H1 (cell line): ENCODE data around the gene KCP. TPM values are rescaled to one million over a fixed set of nuclear protein-coding genes. Genes with fewer than 3 reads are reported as not detected.

Experiments used
- CTCF ChIA-PET: fragments of 300-600 bp; sonication (Branson Sonifier 250); formaldehyde crosslinking; loops from one replicate; lab custom pipeline; 2021; ENCODE audit not compliant: partially characterized antibody; lab: Charles Lee
- POLR2A ChIA-PET: fragments of 300-600 bp; sonication (Branson Sonifier 250); formaldehyde crosslinking; loops from one replicate; lab custom pipeline; 2021; ENCODE audit warnings: inconsistent platforms; ENCODE audit not compliant: partially characterized antibody; lab: Charles Lee
- DNase-seq, 2 experiments: peaks; one replicate each; pipeline versions ENCODE4 v3.0.0 to v3.0.0-alpha.2; 2010 to 2022; ENCODE audit warnings: low spot score in 2 of 2, low read depth in 1 of 2, mixed read lengths in 1 of 2
- FAIRE-seq: peaks from 2 replicates; lab custom pipeline; 2011; peaks lifted over from hg19 to GRCh38; lab: Jason Lieb, UNC
- H2AFZ ChIP-seq: 2 replicates; pipeline ENCODE4 v1.8.1; 2012; ENCODE audit warnings: low read length, inconsistent platforms
- H2AK5ac ChIP-seq: 2 replicates; pipeline ENCODE4 v1.6.1; 2013; ENCODE audit warnings: low read depth, low read length
- H2BK120ac ChIP-seq: replicated peaks from 2 replicates; pipeline ENCODE3; 2013; ENCODE audit warnings: low read depth, low read length, inconsistent platforms
- H2BK12ac ChIP-seq: 2 replicates; pipeline ENCODE4 v1.6.1; 2013; ENCODE audit warnings: low read depth, low read length
- H2BK15ac ChIP-seq: 2 replicates; pipeline ENCODE4 v1.6.1; 2013; ENCODE audit warnings: low read length
- H2BK20ac ChIP-seq: 2 replicates; pipeline ENCODE4 v1.6.1; 2013; ENCODE audit warnings: low read length
- H2BK5ac ChIP-seq: 2 replicates; pipeline ENCODE4 v1.6.1; 2013; ENCODE audit warnings: low read depth, low read length
- H3K14ac ChIP-seq: 2 replicates; pipeline ENCODE4 v1.6.1; 2013; ENCODE audit warnings: inconsistent platforms; ENCODE audit not compliant: insufficient read length
- H3K18ac ChIP-seq: 2 replicates; pipeline ENCODE4 v1.6.1; 2013; ENCODE audit warnings: low read length; ENCODE audit errors: extremely low read depth
- H3K23ac ChIP-seq: 2 replicates; pipeline ENCODE4 v1.6.1; 2013; ENCODE audit warnings: inconsistent platforms; ENCODE audit not compliant: insufficient read length
- H3K23me2 ChIP-seq: 2 replicates; pipeline ENCODE4 v1.6.1; 2013; ENCODE audit warnings: low read depth, low read length
- H3K27ac ChIP-seq: 2 replicates; pipeline ENCODE4 v1.6.1; 2011; ENCODE audit warnings: low read depth, low read length, inconsistent platforms
- H3K27me3 ChIP-seq, 4 experiments: replicated peaks in 1 of 4; 1 replicate in 1 of 4; 2 replicates in 3 of 4; pipeline versions ENCODE4 v1.6.1 to v1.8.1; 2011 to 2013; ENCODE audit warnings: low read length in 3 of 4, mild to moderate bottlenecking in 3 of 4, inconsistent platforms in 2 of 4, mixed read lengths in 2 of 4, moderate library complexity in 1 of 4; ENCODE audit not compliant: control insufficient read depth in 3 of 4, insufficient read depth in 3 of 4; ENCODE audit errors: extremely low read depth in 1 of 4
- H3K36me3 ChIP-seq, 4 experiments: 2 replicates each; pipeline versions ENCODE4 v1.6.1 to v1.8.1; 2011 to 2013; ENCODE audit warnings: mild to moderate bottlenecking in 4 of 4, low read length in 3 of 4, moderate library complexity in 2 of 4, control low read depth in 1 of 4, inconsistent platforms in 1 of 4; ENCODE audit not compliant: insufficient read depth in 4 of 4, control insufficient read depth in 2 of 4
- H3K4ac ChIP-seq: replicated peaks from 2 replicates; pipeline ENCODE3; 2013; ENCODE audit warnings: low read length, low read depth, mixed read lengths, inconsistent platforms; ENCODE audit not compliant: insufficient read length
- H3K4me1 ChIP-seq, 4 experiments: replicated peaks in 1 of 4; 1 replicate in 1 of 4; 2 replicates in 3 of 4; pipeline versions ENCODE4 v1.6.1 to v1.8.1; 2011 to 2013; ENCODE audit warnings: low read length in 3 of 4, inconsistent platforms in 2 of 4, mixed read lengths in 1 of 4; ENCODE audit not compliant: insufficient read depth in 4 of 4, control insufficient read depth in 3 of 4
- H3K4me2 ChIP-seq, 2 experiments: 2 replicates each; pipeline versions ENCODE4 v1.6.1 to v1.8.1; 2011 to 2013; ENCODE audit warnings: low read depth in 2 of 2, low read length in 2 of 2, control low read depth in 1 of 2, inconsistent platforms in 1 of 2, mild to moderate bottlenecking in 1 of 2; ENCODE audit not compliant: insufficient read depth in 1 of 2
- H3K4me3 ChIP-seq, 4 experiments: fragments of 200-600, 300-600 bp in 1 of 4; sonication (generic), shearing (Covaris generic), sonication (Bioruptor Twin) in 1 of 4; 2 replicates each; pipeline versions ENCODE4 v1.5.1 to v1.8.1; 2011 to 2016; ENCODE audit warnings: low read length in 4 of 4, low read depth in 3 of 4, control low read depth in 2 of 4, inconsistent platforms in 2 of 4, mild to moderate bottlenecking in 2 of 4, mixed read lengths in 1 of 4, moderate library complexity in 1 of 4; ENCODE audit not compliant: insufficient read depth in 2 of 4; ENCODE audit errors: extremely low read depth in 1 of 4
- H3K56ac ChIP-seq: replicated peaks from 2 replicates; pipeline ENCODE3; 2013; ENCODE audit warnings: low read depth, mild to moderate bottlenecking, mixed read lengths, low read length, inconsistent platforms; ENCODE audit not compliant: insufficient read length
- H3K79me1 ChIP-seq: 2 replicates; pipeline ENCODE4 v1.6.1; 2013; ENCODE audit warnings: low read depth, low read length, control low read depth
- H3K79me2 ChIP-seq, 2 experiments: 2 replicates each; pipeline versions ENCODE4 v1.6.1 to v1.8.1; 2012 to 2013; ENCODE audit warnings: low read length in 2 of 2, mild to moderate bottlenecking in 2 of 2, inconsistent platforms in 1 of 2; ENCODE audit not compliant: insufficient read depth in 2 of 2, control insufficient read depth in 1 of 2
- H3K9ac ChIP-seq, 4 experiments: replicated peaks in 1 of 4; 1 replicate in 1 of 4; 2 replicates in 3 of 4; pipeline versions ENCODE4 v1.6.1 to v1.8.1; 2011 to 2013; ENCODE audit warnings: low read depth in 3 of 4, low read length in 3 of 4, control low read depth in 2 of 4, mild to moderate bottlenecking in 2 of 4, moderate library complexity in 2 of 4, inconsistent platforms in 1 of 4; ENCODE audit errors: extremely low read depth in 1 of 4
- H3K9me3 ChIP-seq, 2 experiments: 2 replicates each; pipeline versions ENCODE4 v1.6.1 to v1.8.1; 2012 to 2013; ENCODE audit warnings: mild to moderate bottlenecking in 2 of 2, moderate library complexity in 2 of 2, control low read depth in 1 of 2, inconsistent platforms in 1 of 2, low read depth in 1 of 2, low read length in 1 of 2, mixed read lengths in 1 of 2; ENCODE audit not compliant: insufficient read depth in 2 of 2
- H4K20me1 ChIP-seq, 2 experiments: replicated peaks in 1 of 2; 2 replicates each; pipeline versions ENCODE3 to v1.8.1; 2011 to 2013; ENCODE audit warnings: inconsistent platforms in 2 of 2, low read length in 2 of 2, mild to moderate bottlenecking in 1 of 2; ENCODE audit not compliant: insufficient read depth in 2 of 2, control insufficient read depth in 1 of 2
- H4K5ac ChIP-seq: 2 replicates; pipeline ENCODE4 v1.6.1; 2013; ENCODE audit warnings: low read length, low read depth, mixed read lengths, inconsistent platforms; ENCODE audit not compliant: insufficient read length
- H4K8ac ChIP-seq: 2 replicates; pipeline ENCODE4 v1.8.0; 2013; ENCODE audit warnings: mild to moderate bottlenecking, moderate library complexity, low read length, inconsistent platforms; ENCODE audit not compliant: insufficient read depth; ENCODE audit errors: extremely low read depth
- H4K91ac ChIP-seq: replicated peaks from 2 replicates; pipeline ENCODE3; 2013; ENCODE audit warnings: low read length, mixed read lengths, inconsistent platforms; ENCODE audit not compliant: insufficient read length
- CBX8 ChIP-seq: fragments of 300-800, 300-1000 bp; sonication (generic); IDR thresholded peaks from 2 replicates; pipeline ENCODE4 v1.7.1; 2016; ENCODE audit warnings: low read depth, low read length, borderline replicate concordance
- EGR1 ChIP-seq: IDR thresholded peaks from 2 replicates; pipeline ENCODE4 v1.6.1; 2011; ENCODE audit warnings: low read depth, low read length, borderline replicate concordance
- POLR2AphosphoS5 ChIP-seq: IDR thresholded peaks from 2 replicates; pipeline ENCODE4 v1.6.1; 2011; ENCODE audit warnings: low read depth, low read length
- RAD21 ChIP-seq, 2 experiments: IDR thresholded peaks in 1 of 2; conservative IDR thresholded peaks in 1 of 2; 2 replicates each; pipeline ENCODE4 v1.6.1; 2011; ENCODE audit warnings: low read depth in 2 of 2, low read length in 2 of 2, improper control_type of control experiment in 1 of 2, inconsistent platforms in 1 of 2, mild to moderate bottlenecking in 1 of 2, moderate library complexity in 1 of 2
- SP1 ChIP-seq: IDR thresholded peaks from 2 replicates; pipeline ENCODE4 v1.6.1; 2011; ENCODE audit warnings: low read depth, low read length
- WGBS, 2 experiments: shearing (Covaris generic) in 1 of 2; methylation state at CpG; one replicate each; pipeline versions ENCODE4 v1.1.6 to v1.1.7; 2013 to 2015; ENCODE audit warnings: low lambda C conversion rate in 2 of 2, mixed read lengths in 2 of 2, inconsistent platforms in 1 of 2, low coverage in 1 of 2, missing lambda C conversion rate in 1 of 2; ENCODE audit not compliant: insufficient replicate concordance in 2 of 2, insufficient coverage in 1 of 2, insufficient read length in 1 of 2; ENCODE audit errors: extremely low coverage in 1 of 2, missing lambda C conversion rate in 1 of 2; 5-methylcytosine and 5-hydroxymethylcytosine counted together
- polyA plus RNA-seq, 7 experiments: library from polyadenylated mRNA; depleted of rRNA in 3 of 7; stranded (reverse) in 5 of 7; unstranded in 2 of 7; fragments of >200 nt in 5 of 7; fragments of 200-250 nt in 2 of 7; gene quantifications; 1 replicate in 5 of 7; 2 replicates in 1 of 7; 4 replicates in 1 of 7; pipeline versions ENCODE4 v1.2.1 to v1.2.3, GENCODE V29; 2011 to 2013; ENCODE audit warnings: missing spikeins in 2 of 7, mixed read lengths in 2 of 7
- total RNA-seq: library from RNA; stranded (reverse); fragmentation: NEBNext Ultra II Directional; extraction: Animal tissue kit (Norgen Biotek cat#: 25700); gene quantifications from 2 replicates; pipeline ENCODE4 v1.2.1, GENCODE V29; 2021

KCP gene
- total and polyA plus RNA-seq, 2 of the 8 experiments (the other 6 are each of a cell fraction or from before 2014, with no cell fraction given) = 1.3 to 2.0 TPM

GRCh38 chr7:128843938-128844621 is 66.4 kb downstream of the KCP start:
- ChIA-PET CTCF (interaction anchor here (0.7 to 11.5 kb wide), 11 partner anchors 10 to 98 kb away, joined by 3 to 148 read pairs (median 4); partner anchors contain the start of genes ATP6V1F and KCP), POLR2A (interaction anchor here (0.6 kb wide), 1 partner anchor 11 kb away, joined by 3 read pairs; no protein-coding TSS in a partner anchor)
- H3K27ac ChIP-seq = no peak overlapping the region
- no peak overlapping the region for H2BK5ac ChIP-seq
- H3K23ac ChIP-seq = no peak overlapping the region
- H3K79me1 ChIP-seq = no peaks in the 10 kb centered on the region
- H3K23me2 ChIP-seq = no peaks in the 10 kb centered on the region
- no peak overlapping the region for H3K14ac ChIP-seq
- DNase-seq (no peak), FAIRE-seq (no peak)
- H3K9ac ChIP-seq = no peak overlapping the region
- TF ChIP-seq EGR1 = no peak
- TF ChIP-seq POLR2AphosphoS5 = no peak
- no peak for TF ChIP-seq CBX8
- TF ChIP-seq SP1 = no peak
- no peak for TF ChIP-seq RAD21 (IDR thresholded peaks at IDR 0.05 in 1 of 2, conservative IDR thresholded peaks at IDR 0.05 in 1 of 2; ENCODE audit: low read depth in 2 of 2, low read length in 2 of 2)
- WGBS, 2 experiments = 92% methylated on average over 17 of the region's 17 CpGs; no CpG with 5 or more reads in 1 of the 2 experiments
- no peak overlapping the region for H2AFZ ChIP-seq
- no peak overlapping the region for H2BK12ac ChIP-seq
- no peak overlapping the region for H3K56ac ChIP-seq
- H4K8ac ChIP-seq = no peak overlapping the region
- H3K18ac ChIP-seq = no peak overlapping the region
- no peak overlapping the region for H2BK120ac ChIP-seq
- no peak overlapping the region; the same call in 1 of the 2 replicates for H2AK5ac ChIP-seq
- no peak overlapping the region for H2BK20ac ChIP-seq
- no peak overlapping the region for H3K4me3 ChIP-seq
- no peak overlapping the region for H3K4me2 ChIP-seq
- H2BK15ac ChIP-seq = no peak overlapping the region
- H4K20me1 ChIP-seq = no peaks in the 10 kb centered on the region
- no peaks in the 10 kb centered on the region for H3K79me2 ChIP-seq
- H3K27me3 ChIP-seq = no peaks in the 10 kb centered on the region; a peak in 1 of 7 replicates
- no peaks in the 10 kb centered on the region for H3K9me3 ChIP-seq
- peaks cover 0 to 10% (median 5%) of the 10 kb centered on the region in 4 experiments; a peak in 6 of 7 replicates for H3K4me1 ChIP-seq
- H3K4ac ChIP-seq = no peak overlapping the region
- no peak overlapping the region for H4K91ac ChIP-seq
- no peak overlapping the region for H4K5ac ChIP-seq
- no peaks in the 10 kb centered on the region for H3K36me3 ChIP-seq
